Mesenchymal stem cell (in vitro differentiated cells and primary cell): Measurements from ENCODE around the gene MEF2C.

Experiments
- DNase-seq: peaks from one replicate; pipeline ENCODE4 v3.0.0-alpha.2; 2013
- H2AFZ ChIP-seq: one replicate; pipeline ENCODE4 v1.6.1; 2013; ENCODE audit warnings: low read depth, mild to moderate bottlenecking, control low read depth, inconsistent platforms, low read length, moderate library complexity
- H2AK5ac ChIP-seq: 2 replicates; pipeline ENCODE4 v1.6.1; 2013; ENCODE audit warnings: low read length, moderate library complexity, mild to moderate bottlenecking, inconsistent platforms; ENCODE audit not compliant: severe bottlenecking
- H2BK120ac ChIP-seq: one replicate; pipeline ENCODE4 v1.6.1; 2013; ENCODE audit warnings: low read depth, mild to moderate bottlenecking, inconsistent platforms, low read length, moderate library complexity
- H2BK12ac ChIP-seq, 2 experiments: one replicate each; pipeline ENCODE4 v1.6.1; 2013; ENCODE audit warnings: inconsistent platforms in 2 of 2, low read length in 2 of 2, mild to moderate bottlenecking in 2 of 2, moderate library complexity in 2 of 2, control low read depth in 1 of 2
- H2BK15ac ChIP-seq: one replicate; pipeline ENCODE4 v1.6.1; 2013; ENCODE audit warnings: mild to moderate bottlenecking, low read depth, inconsistent platforms; ENCODE audit not compliant: poor library complexity, severe bottlenecking
- H2BK5ac ChIP-seq: 2 replicates; pipeline ENCODE4 v1.6.1; 2013; ENCODE audit warnings: low read depth, mild to moderate bottlenecking, low read length, control low read depth, inconsistent platforms; ENCODE audit not compliant: poor library complexity, severe bottlenecking
- H3K14ac ChIP-seq, 2 experiments: one replicate each; pipeline ENCODE4 v1.6.1; 2013; ENCODE audit warnings: inconsistent platforms in 2 of 2, low read length in 2 of 2, control low read depth in 1 of 2, mild to moderate bottlenecking in 1 of 2, moderate library complexity in 1 of 2
- H3K18ac ChIP-seq, 2 experiments: one replicate each; pipeline ENCODE4 v1.6.1; 2013; ENCODE audit warnings: inconsistent platforms in 2 of 2, low read length in 2 of 2, control low read depth in 1 of 2, low read depth in 1 of 2, mild to moderate bottlenecking in 1 of 2
- H3K23ac ChIP-seq, 2 experiments: one replicate each; pipeline ENCODE4 v1.6.1; 2013; ENCODE audit warnings: inconsistent platforms in 2 of 2, low read length in 2 of 2, mild to moderate bottlenecking in 2 of 2, moderate library complexity in 2 of 2, control low read depth in 1 of 2
- H3K27ac ChIP-seq: 2 replicates; pipeline ENCODE4 v1.5.1; 2013; ENCODE audit warnings: mild to moderate bottlenecking, moderate library complexity, low read length, control low read depth, inconsistent platforms; ENCODE audit not compliant: poor library complexity, severe bottlenecking
- H3K27me3 ChIP-seq, 2 experiments: 2 replicates each; pipeline versions ENCODE4 v1.6.1 to v1.7.0; 2013; ENCODE audit warnings: low read length in 2 of 2, mild to moderate bottlenecking in 2 of 2, moderate library complexity in 2 of 2, control low read depth in 1 of 2, inconsistent platforms in 1 of 2; ENCODE audit not compliant: control insufficient read depth in 1 of 2, insufficient read depth in 1 of 2
- H3K36me3 ChIP-seq, 2 experiments: 2 replicates each; pipeline versions ENCODE4 v1.6.1 to v1.7.0; 2013; ENCODE audit warnings: low read length in 2 of 2, control low read depth in 1 of 2, inconsistent platforms in 1 of 2, low read depth in 1 of 2, mild to moderate bottlenecking in 1 of 2; ENCODE audit not compliant: insufficient read depth in 2 of 2, control insufficient read depth in 1 of 2
- H3K4ac ChIP-seq, 2 experiments: one replicate each; pipeline ENCODE4 v1.6.1; 2013; ENCODE audit warnings: inconsistent platforms in 2 of 2, low read length in 2 of 2, mild to moderate bottlenecking in 2 of 2, moderate library complexity in 2 of 2, control low read depth in 1 of 2, low read depth in 1 of 2
- H3K4me1 ChIP-seq: 2 replicates; pipeline ENCODE4 v1.6.1; 2013; ENCODE audit warnings: low read depth, low read length, control low read depth; ENCODE audit not compliant: control insufficient read depth, insufficient read depth
- H3K4me2 ChIP-seq: 2 replicates; pipeline ENCODE4 v1.6.1; 2013; ENCODE audit warnings: low read length, mild to moderate bottlenecking, inconsistent platforms; ENCODE audit not compliant: poor library complexity, severe bottlenecking
- H3K4me3 ChIP-seq, 2 experiments: 2 replicates each; pipeline versions ENCODE4 v1.5.1 to v1.7.0; 2013; ENCODE audit warnings: low read length in 2 of 2, mild to moderate bottlenecking in 2 of 2, control low read depth in 1 of 2, low read depth in 1 of 2; ENCODE audit not compliant: insufficient read depth in 1 of 2
- H3K79me1 ChIP-seq: replicated peaks from 2 replicates; pipeline ENCODE4 v1.6.1; 2013; ENCODE audit warnings: mild to moderate bottlenecking, control low read depth, low read length, inconsistent platforms; ENCODE audit not compliant: poor library complexity, severe bottlenecking
- H3K9ac ChIP-seq: 2 replicates; pipeline ENCODE4 v1.7.0; 2013; ENCODE audit warnings: mild to moderate bottlenecking, low read length, moderate library complexity
- H3K9me3 ChIP-seq: 2 replicates; pipeline ENCODE4 v1.7.0; 2013; ENCODE audit warnings: mild to moderate bottlenecking, low read length; ENCODE audit not compliant: control insufficient read depth
- H4K8ac ChIP-seq: one replicate; pipeline ENCODE4 v1.6.1; 2013; ENCODE audit warnings: inconsistent platforms, mild to moderate bottlenecking, low read length, moderate library complexity
- H4K91ac ChIP-seq: one replicate; pipeline ENCODE4 v1.6.1; 2013; ENCODE audit warnings: mild to moderate bottlenecking, low read length, inconsistent platforms
- WGBS: methylation state at CpG from one replicate; pipeline ENCODE4 v1.1.7; 2013; ENCODE audit warnings: mixed read lengths; 5-methylcytosine and 5-hydroxymethylcytosine counted together

The MEF2C gene

GRCh38 chr5:88677943-88678769, 204.8 kb downstream of the MEF2C start:
- no peak overlapping the region for H3K9ac ChIP-seq
- H3K4ac ChIP-seq: no peak overlapping the region
- H3K23ac ChIP-seq: peak overlapping the region in 1 of 2 experiments; percentile 89
- H2BK12ac ChIP-seq: no peak overlapping the region
- no peaks in the 10 kb centered on the region for H3K36me3 ChIP-seq
- 6% methylated on average over 15 of the region's 56 CpGs for WGBS
- H3K4me3 ChIP-seq: peak overlapping the region in 1 of 2 experiments; percentile 5
- H3K27me3 ChIP-seq: peaks cover 93 to 97% of the 10 kb centered on the region in 2 experiments
- no peak overlapping the region for H2AK5ac ChIP-seq
- no peak for DNase-seq
- no peak overlapping the region for H4K8ac ChIP-seq
- no peak overlapping the region for H4K91ac ChIP-seq
- H3K14ac ChIP-seq: no peak overlapping the region
- H3K27ac ChIP-seq: no peak overlapping the region
- no peaks in the 10 kb centered on the region for H3K79me1 ChIP-seq
- no peak overlapping the region for H3K18ac ChIP-seq
- no peak overlapping the region for H2BK120ac ChIP-seq
- H2BK15ac ChIP-seq: no peak overlapping the region
- no peak overlapping the region for H2BK5ac ChIP-seq
- H2AFZ ChIP-seq: no peak overlapping the region
- peaks cover 30% of the 10 kb centered on the region for H3K4me1 ChIP-seq
- H3K4me2 ChIP-seq: no peak overlapping the region
- no peaks in the 10 kb centered on the region for H3K9me3 ChIP-seq

GRCh38 chr5:88677376-88677895, 205.5 kb downstream of the MEF2C start:
- Histone ChIP-seq H3K27me3 (peaks cover 94 to 97% of the 10 kb centered on the region in 2 experiments), H3K4me1 (peaks cover 33% of the 10 kb centered on the region), H3K9me3 (no peaks in the 10 kb centered on the region), H2BK5ac (no peak overlapping the region), H3K23ac (no peak overlapping the region), H3K4me3 (no peak overlapping the region), H4K91ac (no peak overlapping the region), H3K4ac (no peak overlapping the region), H2AFZ (no peak overlapping the region), H3K36me3 (no peaks in the 10 kb centered on the region), H3K18ac (no peak overlapping the region), H2AK5ac (no peak overlapping the region), H3K4me2 (no peak overlapping the region), H2BK120ac (no peak overlapping the region), H3K9ac (no peak overlapping the region), H2BK15ac (no peak overlapping the region), H4K8ac (no peak overlapping the region), H3K27ac (no peak overlapping the region), H2BK12ac (no peak overlapping the region), H3K14ac (no peak overlapping the region), H3K79me1 (no peaks in the 10 kb centered on the region)
- WGBS: 22% methylated on average over 4 of the region's 4 CpGs
- no peak for DNase-seq

- H3K9me3 ChIP-seq: no peaks in the 10 kb centered on the region
- no peak overlapping the region for H3K18ac ChIP-seq
- no peak overlapping the region for H2BK15ac ChIP-seq
- H3K9ac ChIP-seq: no peak overlapping the region
- no peak for DNase-seq
- no peak overlapping the region for H2BK5ac ChIP-seq
- peaks cover 33% of the 10 kb centered on the region for H3K4me1 ChIP-seq
- no peak overlapping the region for H2AK5ac ChIP-seq
- H3K4me2 ChIP-seq: no peak overlapping the region
- no peak overlapping the region for H3K14ac ChIP-seq
- H3K27ac ChIP-seq: no peak overlapping the region
- H3K4ac ChIP-seq: no peak overlapping the region
- no peak overlapping the region for H2BK120ac ChIP-seq
- H3K27me3 ChIP-seq: peaks cover 97 to 99% of the 10 kb centered on the region in 2 experiments
- no peak overlapping the region for H3K4me3 ChIP-seq
- H2BK12ac ChIP-seq: no peak overlapping the region
- H3K23ac ChIP-seq: no peak overlapping the region
- H2AFZ ChIP-seq: no peak overlapping the region
- H3K79me1 ChIP-seq: no peaks in the 10 kb centered on the region
- no peak overlapping the region for H4K91ac ChIP-seq
- 30% methylated on average over 4 of the region's 8 CpGs for WGBS
- no peaks in the 10 kb centered on the region for H3K36me3 ChIP-seq
- no peak overlapping the region for H4K8ac ChIP-seq
Observed at GRCh38 chr5:88676637-88677375, 206.2 kb downstream of the MEF2C start.
